ENCODE measurements around the gene P4HTM. TPM values are rescaled to one million over a fixed set of nuclear protein-coding genes. Genes with fewer than 3 reads are reported as not detected.

The P4HTM gene
- total and polyA plus RNA-seq, 2 of the 8 experiments (the other 6 are each of a cell fraction or from before 2014, with no cell fraction given) = 19.1 to 25.4 TPM

- no peak overlapping the region for H3K27ac ChIP-seq (ENCODE audit: low read depth, low read length)
- no peak overlapping the region for H4K91ac ChIP-seq (replicated peaks; ENCODE audit: insufficient read length, low read length)
- H3K4ac ChIP-seq (replicated peaks; ENCODE audit: insufficient read length, low read depth, low read length) = no peak overlapping the region
- no peak overlapping the region for H3K18ac ChIP-seq (ENCODE audit: extremely low read depth, low read length)
- POLR2A ChIA-PET (ENCODE audit: partially characterized antibody) = interaction anchor here (0.9 to 3.4 kb wide), 4 partner anchors 10 to 376 kb away, joined by 3 to 13 read pairs (median 7); partner anchors contain the start of genes P4HTM and WDR6
- H2BK15ac ChIP-seq (ENCODE audit: low read length) = no peak overlapping the region
- 0 out of 2 replicates have a peak, but pooled peaks cover 2% of the 10 kb centered on the region for H3K79me1 ChIP-seq (ENCODE audit: low read depth, low read length)
- 87% methylated on average over 3 of the region's 3 CpGs; no CpG with 5 or more reads in 1 of the 2 experiments for WGBS, 2 experiments (ENCODE audit: extremely low coverage in 1 of 2, insufficient coverage in 1 of 2, insufficient read length in 1 of 2, insufficient replicate concordance in 2 of 2, low coverage in 1 of 2, low lambda C conversion rate in 2 of 2, missing lambda C conversion rate in 1 of 2)
- no peak overlapping the region for H2BK12ac ChIP-seq (ENCODE audit: low read depth, low read length)
- H4K20me1 ChIP-seq (replicated peaks in 1 of 2; ENCODE audit: control insufficient read depth in 1 of 2, insufficient read depth in 2 of 2, low read length in 2 of 2) = peaks cover 0 to 7% of the 10 kb centered on the region in 2 experiments
- H2AFZ ChIP-seq (ENCODE audit: low read length) = no peak overlapping the region
- peaks cover 19 to 79% (median 62%) of the 10 kb centered on the region in 4 experiments for H3K36me3 ChIP-seq (ENCODE audit: control insufficient read depth in 2 of 4, insufficient read depth in 4 of 4, low read length in 3 of 4)
- no peak overlapping the region for H2AK5ac ChIP-seq (ENCODE audit: low read depth, low read length)
- no peaks in the 10 kb centered on the region for H3K23me2 ChIP-seq (ENCODE audit: low read depth, low read length)
- H3K79me2 ChIP-seq (ENCODE audit: control insufficient read depth in 1 of 2, insufficient read depth in 2 of 2, low read length in 2 of 2) = no peaks in the 10 kb centered on the region
- H2BK5ac ChIP-seq (ENCODE audit: low read depth, low read length) = no peak overlapping the region
- no peak for DNase-seq (ENCODE audit: low read depth in 1 of 2, low spot score in 2 of 2)
- no peak overlapping the region for H2BK20ac ChIP-seq (ENCODE audit: low read length)
- no peaks in the 10 kb centered on the region for H3K9me3 ChIP-seq (ENCODE audit: insufficient read depth in 2 of 2, low read depth in 1 of 2, low read length in 1 of 2)
- no peak overlapping the region for H3K56ac ChIP-seq (replicated peaks; ENCODE audit: insufficient read length, low read depth, low read length)
- no peaks in the 10 kb centered on the region for H3K4me1 ChIP-seq (replicated peaks in 1 of 4; ENCODE audit: control insufficient read depth in 3 of 4, insufficient read depth in 4 of 4, low read length in 3 of 4)
- H4K8ac ChIP-seq (ENCODE audit: extremely low read depth, insufficient read depth, low read length) = no peak overlapping the region
- no peak overlapping the region for H4K5ac ChIP-seq (ENCODE audit: insufficient read length, low read depth, low read length)
- no peak overlapping the region for H2BK120ac ChIP-seq (replicated peaks; ENCODE audit: low read depth, low read length)
- no peaks in the 10 kb centered on the region for H3K27me3 ChIP-seq (replicated peaks in 1 of 4; ENCODE audit: control insufficient read depth in 3 of 4, extremely low read depth in 1 of 4, insufficient read depth in 3 of 4, low read length in 3 of 4)
- no peak overlapping the region for H3K4me2 ChIP-seq (ENCODE audit: insufficient read depth in 1 of 2, low read depth in 2 of 2, low read length in 2 of 2)
- H3K14ac ChIP-seq (ENCODE audit: insufficient read length) = no peak overlapping the region
- H3K23ac ChIP-seq (ENCODE audit: insufficient read length) = no peak overlapping the region
- no peak overlapping the region for H3K4me3 ChIP-seq (ENCODE audit: extremely low read depth in 1 of 4, insufficient read depth in 2 of 4, low read depth in 3 of 4, low read length in 4 of 4)
- FAIRE-seq = no peak
- no peak overlapping the region for H3K9ac ChIP-seq (replicated peaks in 1 of 4; ENCODE audit: extremely low read depth in 1 of 4, low read depth in 3 of 4, low read length in 3 of 4)
- CTCF ChIA-PET (ENCODE audit: partially characterized antibody) = interaction anchor here (0.6 to 3.7 kb wide), 4 partner anchors 9 to 1754 kb away, joined by 3 to 22 read pairs (median 4); partner anchors contain the start of gene NDUFAF3
- TF ChIP-seq GABPA (IDR thresholded peaks at IDR 0.05; ENCODE audit: borderline replicate concordance, insufficient read depth, low read length) = no peak
- TF ChIP-seq SP2 (IDR thresholded peaks at IDR 0.05; ENCODE audit: low read length) = no peak
- no peak for TF ChIP-seq POLR2A (IDR thresholded peaks at IDR 0.05; ENCODE audit: control extremely low read depth in 1 of 2, low read depth in 2 of 2, low read length in 2 of 2)
- TF ChIP-seq CHD1 (IDR thresholded peaks at IDR 0.05; ENCODE audit: low read depth, low read length) = no peak
- TF ChIP-seq BACH1 (IDR thresholded peaks at IDR 0.05; ENCODE audit: low read length) = no peak
- TF ChIP-seq GTF2F1 (IDR thresholded peaks at IDR 0.05; ENCODE audit: borderline replicate concordance, low read depth, low read length) = no peak
- TF ChIP-seq RBBP5 (IDR thresholded peaks at IDR 0.05; ENCODE audit: borderline replicate concordance, low read depth, low read length) = no peak
- no peak for TF ChIP-seq ATF2 (IDR thresholded peaks at IDR 0.05; ENCODE audit: low read length)
- TF ChIP-seq EGR1 (IDR thresholded peaks at IDR 0.05; ENCODE audit: borderline replicate concordance, low read depth, low read length) = no peak
- no peak for TF ChIP-seq CBX5 (IDR thresholded peaks at IDR 0.05; ENCODE audit: low read depth, low read length)
- no peak for TF ChIP-seq KDM4A (IDR thresholded peaks at IDR 0.05; ENCODE audit: low read depth, low read length, severe bottlenecking)
- TF ChIP-seq KDM1A (IDR thresholded peaks at IDR 0.05; ENCODE audit: borderline replicate concordance, low read length) = no peak
- no peak for TF ChIP-seq POLR2AphosphoS5 (IDR thresholded peaks at IDR 0.05; ENCODE audit: low read depth, low read length)
Observed at GRCh38 chr3:48979451-48979850, 10.6 kb upstream of the P4HTM start.

All from H1 (cell line).